ENCODE measurements around the gene VSIG2.
A peak's percentile ranks its signal among the peaks of the same experiment; 100 is the strongest.
"Not testable (repeated sequence)": the region's sequence is repeated elsewhere in the genome, so short reads cannot be mapped to it uniquely, and the experiment has no call there.

Gene VSIG2

GRCh38 chr11:124776865-124777645 is 25.0 kb upstream of the VSIG2 start:
- no peaks in the 10 kb centered on the region for H3K9me3 Mint-ChIP-seq
- H3K36me3 Mint-ChIP-seq (ENCODE audit: low read depth) = peaks cover 15% of the 10 kb centered on the region
- H3K4me1 Mint-ChIP-seq (ENCODE audit: low read depth) = peaks cover 11% of the 10 kb centered on the region
- no peak for DNase-seq (ENCODE audit: low spot score)
- no peak overlapping the region for H3K27ac Mint-ChIP-seq
- no peaks in the 10 kb centered on the region for H3K27me3 Mint-ChIP-seq (ENCODE audit: low read depth)
- no peak overlapping the region for H3K4me3 Mint-ChIP-seq

GRCh38 chr11:124770959-124771358 is 18.9 kb upstream of the VSIG2 start:
- H3K36me3 Mint-ChIP-seq (ENCODE audit: low read depth); DNase-seq (ENCODE audit: low spot score); H3K4me3 Mint-ChIP-seq; H3K27ac Mint-ChIP-seq; H3K4me1 Mint-ChIP-seq (ENCODE audit: low read depth); H3K27me3 Mint-ChIP-seq (ENCODE audit: low read depth); H3K9me3 Mint-ChIP-seq: not testable (repeated sequence)

GRCh38 chr11:124769806-124770774 is 18.0 kb upstream of the VSIG2 start:
- H3K27me3 Mint-ChIP-seq (ENCODE audit: low read depth) = no peaks in the 10 kb centered on the region
- H3K27ac Mint-ChIP-seq = no peak overlapping the region
- no peaks in the 10 kb centered on the region for H3K4me1 Mint-ChIP-seq (ENCODE audit: low read depth)
- peaks cover 5% of the 10 kb centered on the region for H3K36me3 Mint-ChIP-seq (ENCODE audit: low read depth)
- no peak overlapping the region for H3K4me3 Mint-ChIP-seq
- no peak for DNase-seq (ENCODE audit: low spot score)
- no peaks in the 10 kb centered on the region for H3K9me3 Mint-ChIP-seq

GRCh38 chr11:124768914-124769313 is 16.9 kb upstream of the VSIG2 start:
- no peaks in the 10 kb centered on the region for H3K9me3 Mint-ChIP-seq
- DNase-seq (ENCODE audit: low spot score) = no peak
- no peaks in the 10 kb centered on the region for H3K27me3 Mint-ChIP-seq (ENCODE audit: low read depth)
- peaks cover 5% of the 10 kb centered on the region for H3K36me3 Mint-ChIP-seq (ENCODE audit: low read depth)
- H3K4me3 Mint-ChIP-seq = no peak overlapping the region
- H3K4me1 Mint-ChIP-seq (ENCODE audit: low read depth) = no peaks in the 10 kb centered on the region
- no peak overlapping the region for H3K27ac Mint-ChIP-seq

- Mint-ChIP-seq H3K4me1 (ENCODE audit: low read depth) (peaks cover 2% of the 10 kb centered on the region), H3K36me3 (ENCODE audit: low read depth) (peaks cover 2% of the 10 kb centered on the region), H3K4me3 (no peak overlapping the region), H3K27me3 (ENCODE audit: low read depth) (peaks cover 10% of the 10 kb centered on the region), H3K9me3 (no peaks in the 10 kb centered on the region), H3K27ac (no peak overlapping the region)
- no peak for DNase-seq (ENCODE audit: low spot score)
These were observed 14.1 kb upstream of the VSIG2 start for GRCh38 chr11:124766156-124766555.

GRCh38 chr11:124763156-124763947 is 11.3 kb upstream of the VSIG2 start:
- H3K27ac Mint-ChIP-seq = peak overlapping the region; percentile 67
- H3K4me1 Mint-ChIP-seq (ENCODE audit: low read depth) = peaks cover 5% of the 10 kb centered on the region
- peak; percentile 75 for DNase-seq (ENCODE audit: low spot score)
- H3K27me3 Mint-ChIP-seq (ENCODE audit: low read depth) = peaks cover 32% of the 10 kb centered on the region
- peaks cover 2% of the 10 kb centered on the region for H3K36me3 Mint-ChIP-seq (ENCODE audit: low read depth)
- no peaks in the 10 kb centered on the region for H3K9me3 Mint-ChIP-seq
- peak overlapping the region; percentile 97 for H3K4me3 Mint-ChIP-seq

GRCh38 chr11:124762624-124763155 is 10.6 kb upstream of the VSIG2 start:
- Mint-ChIP-seq H3K27ac (no peak overlapping the region), H3K4me1 (ENCODE audit: low read depth) (peaks cover 7% of the 10 kb centered on the region), H3K36me3 (ENCODE audit: low read depth) (peaks cover 2% of the 10 kb centered on the region), H3K4me3 (peak overlapping the region; percentile 97), H3K9me3 (no peaks in the 10 kb centered on the region), H3K27me3 (ENCODE audit: low read depth) (peaks cover 39% of the 10 kb centered on the region)
- no peak for DNase-seq (ENCODE audit: low spot score)

GRCh38 chr11:124762105-124762623 is 10.1 kb upstream of the VSIG2 start, which contains the start of gene ESAM:
Gene ESAM, minus strand, starts transcription at chr11:124762290. Its CDS starts 136 bp downstream, at chr11:124762154.
- H3K27ac Mint-ChIP-seq = peak within 1 kb of the TSS; percentile 67
- peak within 1 kb of the TSS; percentile 97 for H3K4me3 Mint-ChIP-seq
- no peaks in the 10 kb centered on the region for H3K9me3 Mint-ChIP-seq
- H3K4me1 Mint-ChIP-seq (ENCODE audit: low read depth) = peaks cover 7% of the 10 kb centered on the region
- H3K27me3 Mint-ChIP-seq (ENCODE audit: low read depth) = peaks cover 44% of the 10 kb centered on the region
- DNase-seq (ENCODE audit: low spot score) = peak; percentile 63
- H3K36me3 Mint-ChIP-seq (ENCODE audit: low read depth) = peaks cover 2% of the 10 kb centered on the region

- peaks cover 50% of the 10 kb centered on the region for H3K27me3 Mint-ChIP-seq (ENCODE audit: low read depth)
- H3K27ac Mint-ChIP-seq = no peak overlapping the region
These were observed 9.4 kb upstream of the VSIG2 start for GRCh38 chr11:124761301-124762104.

GRCh38 chr11:124760806-124761205 is 8.8 kb upstream of the VSIG2 start:
- Mint-ChIP-seq H3K4me3 (peak overlapping the region; percentile 15), H3K27ac (no peak overlapping the region), H3K27me3 (ENCODE audit: low read depth) (peaks cover 55% of the 10 kb centered on the region), H3K9me3 (no peaks in the 10 kb centered on the region), H3K4me1 (ENCODE audit: low read depth) (peaks cover 7% of the 10 kb centered on the region), H3K36me3 (ENCODE audit: low read depth) (no peaks in the 10 kb centered on the region)
- DNase-seq (ENCODE audit: low spot score) = no peak

More at GRCh38 chr11:124761301-124762104, 9.4 kb upstream of the VSIG2 start:
- Mint-ChIP-seq H3K9me3 (no peaks in the 10 kb centered on the region), H3K4me1 (ENCODE audit: low read depth) (peaks cover 7% of the 10 kb centered on the region), H3K36me3 (ENCODE audit: low read depth) (no peaks in the 10 kb centered on the region), H3K4me3 (peak overlapping the region; percentile 69)
- no peak for DNase-seq (ENCODE audit: low spot score)

- Mint-ChIP-seq H3K36me3 (ENCODE audit: low read depth) (no peaks in the 10 kb centered on the region), H3K4me3 (no peak overlapping the region), H3K9me3 (no peaks in the 10 kb centered on the region), H3K27ac (no peak overlapping the region), H3K27me3 (ENCODE audit: low read depth) (peaks cover 55% of the 10 kb centered on the region), H3K4me1 (ENCODE audit: low read depth) (peaks cover 7% of the 10 kb centered on the region)
- DNase-seq (ENCODE audit: low spot score) = no peak
These were observed 8.2 kb upstream of the VSIG2 start for GRCh38 chr11:124760205-124760652.

Measured in T-helper 2 cell treated with Interferon-gamma antibody and Interleukin-4, amounts not matched to agents 5 μg/mL and 100 μg/mL, for 36 hours (primary cell).